Panc1 (cell line): ENCODE measurements around the gene PPM1B. TPM values are rescaled to one million over a fixed set of nuclear protein-coding genes. Genes with fewer than 3 reads are reported as not detected.

Experiments used
- ATAC-seq: fragments of 200-7000 bp; cut with Tn5 transposase; 2 replicates; pipeline ENCODE4 v1.9.1; 2020; ENCODE audit warnings: mild to moderate bottlenecking, moderate library complexity
- BruUV-seq: library from RNA; stranded (reverse); fragments of 400-500 nt; replicated peaks from 2 replicates; lab custom pipeline; 2021; lab: Mats Ljungman, UMichigan
- CTCF ChIA-PET: fragments of 300-600 bp; sonication (Branson Sonifier 250); formaldehyde crosslinking; loops from one replicate; lab custom pipeline; 2022; ENCODE audit warnings: antibody characterized with exemption; lab: Charles Lee
- POLR2A ChIA-PET: fragments of 300-600 bp; sonication (Branson Sonifier 250); formaldehyde crosslinking; loops from one replicate; lab custom pipeline; 2022; ENCODE audit warnings: antibody characterized with exemption; lab: Charles Lee
- DNase-seq: peaks from one replicate; pipeline ENCODE4 v3.0.0-alpha.2; 2010; ENCODE audit warnings: low read depth, low spot score
- H3K27ac ChIP-seq: 2 replicates; pipeline ENCODE4 v1.5.1; 2011; ENCODE audit warnings: mild to moderate bottlenecking, low read length, inconsistent platforms
- H3K27me3 ChIP-seq: fragments of 200-500 bp; sonication (Bioruptor generic); 2 replicates; pipeline ENCODE4 v1.6.0; 2014; ENCODE audit warnings: low read length, inconsistent platforms; ENCODE audit not compliant: control insufficient read depth, insufficient read depth
- H3K36me3 ChIP-seq: fragments of 200-500 bp; sonication (Bioruptor generic); 2 replicates; pipeline ENCODE4 v1.5.1; 2014; ENCODE audit warnings: inconsistent platforms, mild to moderate bottlenecking, low read length, moderate library complexity; ENCODE audit not compliant: control insufficient read depth, insufficient read depth
- H3K4me1 ChIP-seq: 2 replicates; pipeline ENCODE4 v1.5.1; 2011; ENCODE audit warnings: inconsistent platforms, mild to moderate bottlenecking, low read length, moderate library complexity; ENCODE audit not compliant: control insufficient read depth, insufficient read depth
- H3K4me3 ChIP-seq, 2 experiments: 2 replicates each; pipeline ENCODE4 v1.5.1; 2011 to 2012; ENCODE audit warnings: low read depth in 2 of 2, low read length in 2 of 2, mild to moderate bottlenecking in 2 of 2, inconsistent platforms in 1 of 2, moderate library complexity in 1 of 2
- H3K9me3 ChIP-seq: fragments of 200-500 bp; sonication (Bioruptor generic); 2 replicates; pipeline ENCODE4 v1.5.1; 2014; ENCODE audit warnings: low read depth, mild to moderate bottlenecking, inconsistent platforms, low read length, moderate library complexity; ENCODE audit not compliant: control insufficient read depth, insufficient read depth
- POLR2AphosphoS5 ChIP-seq: IDR thresholded peaks from 2 replicates; pipeline ENCODE4 v1.6.1; 2012; ENCODE audit warnings: mild to moderate bottlenecking, low read depth, low read length, moderate library complexity
- SIN3A ChIP-seq: IDR thresholded peaks from 2 replicates; pipeline ENCODE4 v1.6.1; 2012; ENCODE audit warnings: low read depth, mild to moderate bottlenecking, low read length, moderate library complexity, borderline replicate concordance; ENCODE audit not compliant: insufficient read depth
- TCF7L2 ChIP-seq: IDR thresholded peaks from 2 replicates; pipeline ENCODE4 v1.6.1; 2011; ENCODE audit warnings: mild to moderate bottlenecking, low read depth, low read length, inconsistent platforms
- in situ Hi-C: cut with HindIII; loops from 2 replicates; pipeline ENCODE4 v1.10.0; 2016; ENCODE audit warnings: low sequenced_read_pairs, low pct_unique_long_range_greater_than_20kb
- intact Hi-C: fragments of 100-400 bp; cut with micrococcal nuclease; formaldehyde crosslinking; loops from one replicate; pipeline ENCODE4 v1.10.0; 2022; ENCODE audit not compliant: unreplicated experiment
- total RNA-seq: library from RNA; stranded (reverse); gene quantifications from one replicate; pipeline ENCODE4 v1.2.1, GENCODE V29; 2021; ENCODE audit not compliant: unreplicated experiment
- TF ChIP-seq, protein P1 (sequence below): fragments of 450-650 bp; IDR thresholded peaks from 2 replicates; pipeline ENCODE4 v1.5.1; 2017; ENCODE audit warnings: mild to moderate bottlenecking
- TF ChIP-seq, protein P2 (sequence below), 2 experiments: IDR thresholded peaks; 2 replicates each; pipeline ENCODE4 v1.6.1; 2011 to 2012; ENCODE audit warnings: low read depth in 2 of 2, control low read depth in 1 of 2, low read length in 1 of 2, mild to moderate bottlenecking in 1 of 2, moderate library complexity in 1 of 2; ENCODE audit not compliant: insufficient read depth in 1 of 2

The PPM1B gene
- total RNA-seq, 1 experiment from 2014 or later: 36.0 TPM

DNA sequence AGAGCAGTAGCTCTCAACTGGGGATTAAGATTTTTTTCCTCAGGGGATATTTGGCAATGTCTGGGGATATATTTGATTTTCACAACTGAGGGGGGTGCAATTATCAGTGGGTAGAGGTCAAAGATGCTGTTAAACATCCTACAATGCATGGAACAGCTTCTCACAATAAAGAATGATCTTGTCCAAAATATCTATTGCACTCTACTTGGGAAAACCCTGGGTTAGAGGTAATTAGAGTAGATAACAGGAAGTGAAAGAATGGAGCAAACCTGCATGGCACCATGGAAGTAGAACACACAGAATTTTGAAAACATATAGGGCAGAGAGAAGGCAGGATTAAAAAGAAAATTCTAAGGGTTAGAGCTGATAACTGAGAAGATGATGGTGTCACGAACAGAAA is 26.4 kb upstream of the PPM1B start:
- BruUV-seq: no TSS peak
- no peaks in the 10 kb centered on the region for H3K36me3 ChIP-seq
- no peak overlapping the region for H3K4me3 ChIP-seq
- H3K9me3 ChIP-seq: no peaks in the 10 kb centered on the region
- CTCF ChIA-PET: no interaction called here
- DNase-seq: no peak
- in situ Hi-C loops: no loop called here
- H3K4me1 ChIP-seq: no peaks in the 10 kb centered on the region
- no peak overlapping the region for H3K27ac ChIP-seq
- H3K27me3 ChIP-seq: no peaks in the 10 kb centered on the region
- POLR2A ChIA-PET: no interaction called here
- no peak for TF ChIP-seq SIN3A
- TF ChIP-seq, protein P1, sequence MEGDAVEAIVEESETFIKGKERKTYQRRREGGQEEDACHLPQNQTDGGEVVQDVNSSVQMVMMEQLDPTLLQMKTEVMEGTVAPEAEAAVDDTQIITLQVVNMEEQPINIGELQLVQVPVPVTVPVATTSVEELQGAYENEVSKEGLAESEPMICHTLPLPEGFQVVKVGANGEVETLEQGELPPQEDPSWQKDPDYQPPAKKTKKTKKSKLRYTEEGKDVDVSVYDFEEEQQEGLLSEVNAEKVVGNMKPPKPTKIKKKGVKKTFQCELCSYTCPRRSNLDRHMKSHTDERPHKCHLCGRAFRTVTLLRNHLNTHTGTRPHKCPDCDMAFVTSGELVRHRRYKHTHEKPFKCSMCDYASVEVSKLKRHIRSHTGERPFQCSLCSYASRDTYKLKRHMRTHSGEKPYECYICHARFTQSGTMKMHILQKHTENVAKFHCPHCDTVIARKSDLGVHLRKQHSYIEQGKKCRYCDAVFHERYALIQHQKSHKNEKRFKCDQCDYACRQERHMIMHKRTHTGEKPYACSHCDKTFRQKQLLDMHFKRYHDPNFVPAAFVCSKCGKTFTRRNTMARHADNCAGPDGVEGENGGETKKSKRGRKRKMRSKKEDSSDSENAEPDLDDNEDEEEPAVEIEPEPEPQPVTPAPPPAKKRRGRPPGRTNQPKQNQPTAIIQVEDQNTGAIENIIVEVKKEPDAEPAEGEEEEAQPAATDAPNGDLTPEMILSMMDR: no peak
- no peak for TF ChIP-seq POLR2AphosphoS5
- TF ChIP-seq TCF7L2: no peak
- TF ChIP-seq, protein P2, sequence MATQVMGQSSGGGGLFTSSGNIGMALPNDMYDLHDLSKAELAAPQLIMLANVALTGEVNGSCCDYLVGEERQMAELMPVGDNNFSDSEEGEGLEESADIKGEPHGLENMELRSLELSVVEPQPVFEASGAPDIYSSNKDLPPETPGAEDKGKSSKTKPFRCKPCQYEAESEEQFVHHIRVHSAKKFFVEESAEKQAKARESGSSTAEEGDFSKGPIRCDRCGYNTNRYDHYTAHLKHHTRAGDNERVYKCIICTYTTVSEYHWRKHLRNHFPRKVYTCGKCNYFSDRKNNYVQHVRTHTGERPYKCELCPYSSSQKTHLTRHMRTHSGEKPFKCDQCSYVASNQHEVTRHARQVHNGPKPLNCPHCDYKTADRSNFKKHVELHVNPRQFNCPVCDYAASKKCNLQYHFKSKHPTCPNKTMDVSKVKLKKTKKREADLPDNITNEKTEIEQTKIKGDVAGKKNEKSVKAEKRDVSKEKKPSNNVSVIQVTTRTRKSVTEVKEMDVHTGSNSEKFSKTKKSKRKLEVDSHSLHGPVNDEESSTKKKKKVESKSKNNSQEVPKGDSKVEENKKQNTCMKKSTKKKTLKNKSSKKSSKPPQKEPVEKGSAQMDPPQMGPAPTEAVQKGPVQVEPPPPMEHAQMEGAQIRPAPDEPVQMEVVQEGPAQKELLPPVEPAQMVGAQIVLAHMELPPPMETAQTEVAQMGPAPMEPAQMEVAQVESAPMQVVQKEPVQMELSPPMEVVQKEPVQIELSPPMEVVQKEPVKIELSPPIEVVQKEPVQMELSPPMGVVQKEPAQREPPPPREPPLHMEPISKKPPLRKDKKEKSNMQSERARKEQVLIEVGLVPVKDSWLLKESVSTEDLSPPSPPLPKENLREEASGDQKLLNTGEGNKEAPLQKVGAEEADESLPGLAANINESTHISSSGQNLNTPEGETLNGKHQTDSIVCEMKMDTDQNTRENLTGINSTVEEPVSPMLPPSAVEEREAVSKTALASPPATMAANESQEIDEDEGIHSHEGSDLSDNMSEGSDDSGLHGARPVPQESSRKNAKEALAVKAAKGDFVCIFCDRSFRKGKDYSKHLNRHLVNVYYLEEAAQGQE (IDR thresholded peaks at IDR 0.05; ENCODE audit: insufficient read depth in 1 of 2, low read depth in 2 of 2, low read length in 1 of 2): no peak
- ATAC-seq: no peak
- intact Hi-C loops: no loop called here

DNA sequence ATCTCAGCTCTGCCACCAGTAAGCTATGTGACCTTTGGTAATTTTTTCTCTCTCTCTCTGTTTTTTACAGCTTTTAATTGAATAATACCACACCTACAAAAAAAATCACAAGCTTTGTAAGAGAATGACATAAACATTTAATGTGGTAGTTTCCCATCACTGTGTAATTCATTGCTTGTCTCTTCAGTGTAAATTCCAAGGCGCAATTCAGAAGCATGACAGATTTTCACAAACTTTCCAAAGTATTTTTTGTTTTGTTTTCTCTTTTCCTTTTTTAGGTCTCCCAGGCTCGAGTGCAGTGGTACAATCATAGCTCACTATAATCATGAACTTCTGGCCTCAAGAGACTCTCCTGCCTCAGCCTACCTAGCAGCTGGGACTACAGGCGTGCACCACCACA is 25.0 kb upstream of the PPM1B start:
- BruUV-seq: no TSS peak
- ChIA-PET CTCF (no interaction called here), POLR2A (no interaction called here)
- Histone ChIP-seq H3K27ac (no peak overlapping the region), H3K36me3 (no peaks in the 10 kb centered on the region), H3K4me1 (no peaks in the 10 kb centered on the region), H3K27me3 (no peaks in the 10 kb centered on the region), H3K9me3 (no peaks in the 10 kb centered on the region), H3K4me3 (no peak overlapping the region)
- TF ChIP-seq, protein P2 (IDR thresholded peaks at IDR 0.05; ENCODE audit: insufficient read depth in 1 of 2, low read depth in 2 of 2, low read length in 1 of 2): no peak
- TF ChIP-seq TCF7L2 (no peak), SIN3A (no peak), POLR2AphosphoS5 (no peak)
- TF ChIP-seq, protein P1: no peak
- in situ Hi-C loops: no loop called here
- ATAC-seq (no peak), DNase-seq (no peak)
- intact Hi-C loops: no loop called here
